BJ (cell line): ENCODE measurements around the gene SCARB1. TPM values are rescaled to one million over a fixed set of nuclear protein-coding genes. Genes with fewer than 3 reads are reported as not detected.

Source experiments
- CTCF ChIA-PET: fragments of 350-600 bp; formaldehyde crosslinking; extraction: SDS; loops from one replicate; lab custom pipeline; 2021; ENCODE audit warnings: antibody characterized with exemption, inconsistent platforms; lab: Yijun Ruan, JAX
- POLR2A ChIA-PET: fragments of 300-600 bp; sonication (Branson Sonifier 250); formaldehyde crosslinking; extraction: SDS; loops from one replicate; lab custom pipeline; 2021; ENCODE audit warnings: antibody characterized with exemption; lab: Charles Lee
- DNase-seq: peaks from one replicate; pipeline ENCODE4 v3.0.0-alpha.2; 2011; ENCODE audit warnings: low read depth
- H3K27me3 ChIP-seq: 2 replicates; pipeline ENCODE4 v1.6.0; 2011; ENCODE audit warnings: low read length; ENCODE audit not compliant: control insufficient read depth, insufficient read depth
- H3K36me3 ChIP-seq: 2 replicates; pipeline ENCODE4 v1.5.1; 2011; ENCODE audit warnings: low read length; ENCODE audit not compliant: control insufficient read depth, insufficient read depth
- H3K4me3 ChIP-seq: 2 replicates; pipeline ENCODE4 v1.5.1; 2011; ENCODE audit warnings: low read depth, mild to moderate bottlenecking, control low read depth, low read length
- CTCF ChIP-seq: IDR thresholded peaks from 2 replicates; pipeline ENCODE4 v1.5.1; 2011; ENCODE audit warnings: low read depth, mild to moderate bottlenecking, control low read depth, inconsistent platforms, low read length, moderate library complexity; ENCODE audit not compliant: insufficient read depth
- polyA plus RNA-seq: library from polyadenylated mRNA; depleted of rRNA; stranded (reverse); fragments of >200 nt; gene quantifications from 2 replicates; pipeline ENCODE4 v1.2.3, GENCODE V29; 2011

Gene SCARB1
- polyA plus RNA-seq, 1 experiment = 38.4 TPM

GRCh38 chr12:124856132-124856841, 7.4 kb downstream of the SCARB1 start:
- POLR2A ChIA-PET = no interaction called here
- CTCF ChIA-PET = interaction anchor here (1.0 to 1.5 kb wide), 2 partner anchors 15 to 50 kb away, joined by 3 to 4 read pairs; no protein-coding TSS in a partner anchor

GRCh38 chr12:124855275-124855957, 8.2 kb downstream of the SCARB1 start:
- H3K4me3 ChIP-seq = no peak overlapping the region
- H3K27me3 ChIP-seq = no peaks in the 10 kb centered on the region
- ChIA-PET POLR2A (no interaction called here), CTCF (interaction anchor here (1.0 to 1.5 kb wide), 2 partner anchors 14 to 79 kb away, joined by 3 to 4 read pairs; no protein-coding TSS in a partner anchor)
- no peaks in the 10 kb centered on the region; the same call in 1 of the 2 replicates for H3K36me3 ChIP-seq
- DNase-seq = no peak
- no peak for TF ChIP-seq CTCF

More at GRCh38 chr12:124856132-124856841, 7.4 kb downstream of the SCARB1 start:
- Histone ChIP-seq H3K36me3 (no peaks in the 10 kb centered on the region; the same call in 1 of the 2 replicates), H3K4me3 (no peak overlapping the region), H3K27me3 (no peaks in the 10 kb centered on the region)
- no peak for DNase-seq
- no peak for TF ChIP-seq CTCF

- POLR2A ChIA-PET = no interaction called here
Observed at GRCh38 chr12:124854637-124855184, 9.0 kb downstream of the SCARB1 start.

GRCh38 chr12:124853781-124854636, 9.7 kb downstream of the SCARB1 start:
- no peak for TF ChIP-seq CTCF
- no peak for DNase-seq

More at GRCh38 chr12:124854637-124855184, 9.0 kb downstream of the SCARB1 start:
- no peaks in the 10 kb centered on the region; the same call in 1 of the 2 replicates for H3K36me3 ChIP-seq
- no peaks in the 10 kb centered on the region for H3K27me3 ChIP-seq
- TF ChIP-seq CTCF = no peak
- no peak overlapping the region for H3K4me3 ChIP-seq
- CTCF ChIA-PET = interaction anchor here (1.0 to 1.5 kb wide), 2 partner anchors 13 to 78 kb away, joined by 3 to 4 read pairs; no protein-coding TSS in a partner anchor
- no peak for DNase-seq

More at GRCh38 chr12:124853781-124854636, 9.7 kb downstream of the SCARB1 start:
- no peaks in the 10 kb centered on the region for H3K27me3 ChIP-seq
- no peak overlapping the region for H3K4me3 ChIP-seq
- ChIA-PET POLR2A (no interaction called here), CTCF (interaction anchor here (1.0 kb wide), 1 partner anchor 77 kb away, joined by 3 read pairs; no protein-coding TSS in a partner anchor)
- H3K36me3 ChIP-seq = no peaks in the 10 kb centered on the region; the same call in 1 of the 2 replicates
